HG03521 (cell line): ENCODE results near the gene ST6GALNAC5.
A peak's percentile ranks its signal among the peaks of the same experiment; 100 is the strongest.
"Not testable (repeated sequence)": the region's sequence is repeated elsewhere in the genome, so short reads cannot be mapped to it uniquely, and the experiment has no call there.

Experiments used
- ATAC-seq: cut with Tn5 transposase; IDR thresholded peaks from one replicate; pipeline ENCODE4 v1.9.1; 2021; ENCODE audit warnings: mild to moderate bottlenecking, moderate library complexity; ENCODE audit not compliant: unreplicated experiment

The ST6GALNAC5 gene

GRCh38 chr1:76933847-76934815 is 66.9 kb downstream of the ST6GALNAC5 start:
- ATAC-seq: no peak

- ATAC-seq: no peak
Measured at GRCh38 chr1:76938304-76938703, 71.0 kb downstream of the ST6GALNAC5 start.

- ATAC-seq: peak; percentile 67
Measured at GRCh38 chr1:76939050-76939816, 72.0 kb downstream of the ST6GALNAC5 start.

GRCh38 chr1:76939817-76940216 is 72.5 kb downstream of the ST6GALNAC5 start:
- ATAC-seq: no peak

- ATAC-seq: no peak
Measured at GRCh38 chr1:76940571-76941335, 73.5 kb downstream of the ST6GALNAC5 start.

GRCh38 chr1:76942549-76942948 is 75.3 kb downstream of the ST6GALNAC5 start:
- no peak for ATAC-seq

- no peak for ATAC-seq
Measured at GRCh38 chr1:76944942-76945341, 77.7 kb downstream of the ST6GALNAC5 start.

- no peak for ATAC-seq
Measured at GRCh38 chr1:76948846-76949245, 81.6 kb downstream of the ST6GALNAC5 start.

- no peak for ATAC-seq
Measured at GRCh38 chr1:76949503-76949902, 82.2 kb downstream of the ST6GALNAC5 start.

- ATAC-seq: no peak
Measured at GRCh38 chr1:76950306-76950705, 83.0 kb downstream of the ST6GALNAC5 start.

- ATAC-seq: no peak
Measured at GRCh38 chr1:76951153-76951552, 83.9 kb downstream of the ST6GALNAC5 start.

- no peak for ATAC-seq
Measured at GRCh38 chr1:76955652-76956051, 88.4 kb downstream of the ST6GALNAC5 start.

- no peak for ATAC-seq
Measured at GRCh38 chr1:76957961-76958360, 90.7 kb downstream of the ST6GALNAC5 start.

- no peak for ATAC-seq
Measured at GRCh38 chr1:76958828-76959227, 91.5 kb downstream of the ST6GALNAC5 start.

- ATAC-seq: no peak
Measured at GRCh38 chr1:76959556-76959955, 92.3 kb downstream of the ST6GALNAC5 start.

- no peak for ATAC-seq
Measured at GRCh38 chr1:76961181-76961819, 94.0 kb downstream of the ST6GALNAC5 start.

GRCh38 chr1:76961820-76962207 is 94.5 kb downstream of the ST6GALNAC5 start:
- ATAC-seq: no peak

GRCh38 chr1:76981267-76981666 is 114.0 kb downstream of the ST6GALNAC5 start:
- not testable (repeated sequence) for ATAC-seq

- no peak for ATAC-seq
Measured at GRCh38 chr1:76989976-76990375, 122.7 kb downstream of the ST6GALNAC5 start.

- no peak for ATAC-seq
Measured at GRCh38 chr1:76993036-76993435, 125.8 kb downstream of the ST6GALNAC5 start.
